D721Med (cell line): ENCODE measurements around the gene GNG7.
"Not testable (repeated sequence)": the region's sequence is repeated elsewhere in the genome, so short reads cannot be mapped to it uniquely, and the experiment has no call there.

Experiments
- DNase-seq: peaks from one replicate; pipeline ENCODE4 v3.0.0; 2011; ENCODE audit warnings: low spot score; ENCODE audit not compliant: insufficient read length
- FAIRE-seq: peaks from 2 replicates; lab custom pipeline; 2011; peaks lifted over from hg19 to GRCh38; lab: Jason Lieb, UNC
- TF ChIP-seq, protein P1 (sequence below): IDR thresholded peaks from 2 replicates; pipeline ENCODE4 v1.5.1; 2012; ENCODE audit warnings: mild to moderate bottlenecking, control low read depth; ENCODE audit not compliant: insufficient read depth; ENCODE audit errors: missing control alignments

The GNG7 gene

GRCh38 chr19:2656533-2656932 lies 46.0 kb downstream of the GNG7 start:
- FAIRE-seq, result no peak
- TF ChIP-seq, protein P1, sequence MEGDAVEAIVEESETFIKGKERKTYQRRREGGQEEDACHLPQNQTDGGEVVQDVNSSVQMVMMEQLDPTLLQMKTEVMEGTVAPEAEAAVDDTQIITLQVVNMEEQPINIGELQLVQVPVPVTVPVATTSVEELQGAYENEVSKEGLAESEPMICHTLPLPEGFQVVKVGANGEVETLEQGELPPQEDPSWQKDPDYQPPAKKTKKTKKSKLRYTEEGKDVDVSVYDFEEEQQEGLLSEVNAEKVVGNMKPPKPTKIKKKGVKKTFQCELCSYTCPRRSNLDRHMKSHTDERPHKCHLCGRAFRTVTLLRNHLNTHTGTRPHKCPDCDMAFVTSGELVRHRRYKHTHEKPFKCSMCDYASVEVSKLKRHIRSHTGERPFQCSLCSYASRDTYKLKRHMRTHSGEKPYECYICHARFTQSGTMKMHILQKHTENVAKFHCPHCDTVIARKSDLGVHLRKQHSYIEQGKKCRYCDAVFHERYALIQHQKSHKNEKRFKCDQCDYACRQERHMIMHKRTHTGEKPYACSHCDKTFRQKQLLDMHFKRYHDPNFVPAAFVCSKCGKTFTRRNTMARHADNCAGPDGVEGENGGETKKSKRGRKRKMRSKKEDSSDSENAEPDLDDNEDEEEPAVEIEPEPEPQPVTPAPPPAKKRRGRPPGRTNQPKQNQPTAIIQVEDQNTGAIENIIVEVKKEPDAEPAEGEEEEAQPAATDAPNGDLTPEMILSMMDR, result no peak
- no peak for DNase-seq

DNA sequence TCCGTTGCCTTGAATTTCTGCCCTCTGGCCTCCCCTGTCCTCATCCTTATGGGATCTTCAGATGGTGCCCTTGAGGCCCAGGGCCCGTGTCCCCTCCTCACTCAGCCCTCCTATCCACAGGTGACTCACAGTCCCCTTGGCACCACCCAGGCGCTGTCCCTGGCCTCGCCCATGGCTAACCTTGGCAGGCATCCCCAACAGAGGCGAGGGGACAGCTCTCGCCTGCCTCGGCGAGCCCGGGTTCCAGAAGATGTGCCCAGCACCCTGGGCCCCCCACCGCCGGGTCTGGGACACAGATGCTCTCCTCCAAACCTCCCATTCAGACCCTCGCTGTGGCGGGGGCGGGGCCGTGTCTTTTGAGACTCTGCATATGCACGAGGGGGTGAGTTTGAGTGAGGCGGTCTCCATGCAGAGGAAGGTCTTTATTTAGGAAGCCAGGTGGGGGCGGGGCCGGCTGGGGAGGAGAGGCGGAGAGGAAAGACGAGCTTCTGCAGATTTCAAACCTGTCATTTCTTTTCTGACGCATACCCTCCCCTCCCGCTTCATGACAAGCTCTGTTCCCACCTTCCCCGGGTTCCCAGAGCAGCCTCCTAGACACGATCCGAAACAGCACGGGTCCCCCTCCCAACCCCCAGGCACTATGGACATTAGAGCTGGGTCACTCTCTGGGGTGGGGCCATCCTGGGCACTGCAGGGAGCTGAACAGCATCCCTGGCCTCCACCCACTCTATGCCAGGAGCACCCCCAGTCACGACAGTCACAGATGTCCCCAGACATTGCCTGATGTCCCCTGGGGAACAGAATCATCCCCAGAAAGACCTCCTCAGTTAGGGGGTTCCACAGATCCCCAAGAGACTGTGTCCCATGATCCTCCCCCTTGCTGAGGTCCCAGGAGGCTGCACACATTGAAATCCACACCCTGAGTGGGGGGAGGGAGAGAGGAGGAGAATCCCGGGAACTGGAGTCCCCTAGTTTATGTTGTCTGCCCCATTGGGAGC lies 48.5 kb downstream of the GNG7 start:
- TF ChIP-seq, protein P1, result no peak
- DNase-seq (no peak), FAIRE-seq (no peak)

DNA sequence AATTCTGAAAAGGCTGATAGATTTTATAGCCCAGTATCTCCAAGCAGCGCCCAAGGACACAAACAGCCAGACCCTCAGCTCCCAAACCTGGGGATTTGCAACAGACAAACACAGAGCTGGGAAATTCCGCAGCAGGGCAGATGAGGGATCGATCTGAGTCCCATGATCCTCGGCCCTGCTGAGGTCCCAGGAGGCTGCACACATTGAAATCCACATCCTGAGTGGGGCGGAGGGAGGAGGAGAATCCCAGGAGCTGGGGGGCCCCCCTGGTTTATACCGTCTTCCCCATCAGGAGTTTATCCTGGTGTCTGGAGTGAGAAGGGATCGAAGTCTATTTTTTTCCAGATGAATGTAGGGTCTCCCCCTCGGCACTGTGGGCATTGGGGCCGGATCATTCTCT lies 49.3 kb downstream of the GNG7 start:
- FAIRE-seq, result no peak
- TF ChIP-seq, protein P1, result no peak
- DNase-seq, result no peak

DNA sequence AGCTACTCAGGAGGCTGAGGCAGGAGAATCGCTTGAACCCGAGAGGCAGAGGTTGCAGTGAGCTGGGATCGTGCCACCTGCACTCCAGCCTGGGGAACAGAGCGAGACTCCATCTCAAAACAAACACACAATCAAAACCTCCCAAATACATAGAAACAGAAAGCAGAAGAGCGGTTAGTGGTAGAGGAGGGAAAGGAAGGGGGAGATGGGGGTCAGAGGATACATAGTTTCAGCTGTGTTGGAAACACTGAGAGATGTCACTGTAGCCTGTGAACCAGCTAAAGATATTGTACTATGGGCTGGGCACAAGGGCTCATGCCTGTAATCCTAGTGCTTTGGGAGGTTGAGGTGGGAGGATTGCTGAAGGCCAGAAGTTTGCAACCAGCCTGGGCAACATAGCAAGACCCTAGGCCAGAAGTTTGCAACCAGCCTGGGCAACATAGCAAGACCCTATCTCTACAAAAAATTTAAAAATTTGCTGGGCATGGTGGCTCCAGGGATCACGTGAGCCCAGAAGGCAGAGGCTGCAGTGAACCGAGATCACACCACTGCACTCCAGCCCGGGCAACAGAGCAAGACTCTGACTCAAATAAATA lies 49.9 kb downstream of the GNG7 start:
- TF ChIP-seq, protein P1, result no peak
- DNase-seq (no peak), FAIRE-seq (no peak)

DNA sequence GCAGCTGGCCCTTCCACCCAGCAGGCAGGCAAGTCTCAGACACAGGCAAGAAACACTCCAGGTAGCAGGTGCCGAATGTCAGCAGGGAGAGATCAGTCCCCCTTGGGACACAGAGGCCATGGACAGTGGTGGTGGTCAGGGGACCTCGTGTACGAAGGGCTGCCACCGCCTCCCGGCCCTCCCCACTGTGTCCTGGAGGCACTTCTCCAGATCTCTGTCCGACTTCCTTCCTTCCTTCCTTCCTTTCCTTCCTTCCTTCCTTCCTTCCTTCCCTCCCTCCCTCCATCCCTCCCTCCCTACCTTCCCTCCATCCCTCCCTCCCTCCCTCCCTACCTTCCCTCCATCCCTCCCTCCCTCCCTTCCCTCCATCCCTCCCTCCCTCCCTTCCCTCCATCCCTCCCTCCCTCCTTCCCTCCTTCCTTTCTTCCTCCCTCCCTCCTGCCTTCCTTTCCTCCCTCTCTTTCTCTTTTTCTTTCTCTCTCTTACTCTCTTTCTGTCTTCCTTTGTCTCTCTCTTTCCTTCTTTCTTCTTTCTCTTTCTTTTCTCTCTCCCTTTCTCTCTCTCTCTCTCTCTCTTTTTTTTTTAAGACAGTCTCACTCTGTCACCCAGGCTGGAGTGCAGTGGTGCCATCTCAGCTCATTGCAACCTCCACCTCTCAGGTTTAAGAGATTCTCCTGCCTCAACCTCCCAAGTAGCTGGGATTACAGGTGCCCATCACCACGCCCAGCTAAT lies 51.3 kb downstream of the GNG7 start:
- DNase-seq, FAIRE-seq: not testable (repeated sequence)

GRCh38 chr19:2650515-2650914 lies 52.0 kb downstream of the GNG7 start:
- DNase-seq, result no peak
- no peak for FAIRE-seq
- TF ChIP-seq, protein P1, result no peak

DNA sequence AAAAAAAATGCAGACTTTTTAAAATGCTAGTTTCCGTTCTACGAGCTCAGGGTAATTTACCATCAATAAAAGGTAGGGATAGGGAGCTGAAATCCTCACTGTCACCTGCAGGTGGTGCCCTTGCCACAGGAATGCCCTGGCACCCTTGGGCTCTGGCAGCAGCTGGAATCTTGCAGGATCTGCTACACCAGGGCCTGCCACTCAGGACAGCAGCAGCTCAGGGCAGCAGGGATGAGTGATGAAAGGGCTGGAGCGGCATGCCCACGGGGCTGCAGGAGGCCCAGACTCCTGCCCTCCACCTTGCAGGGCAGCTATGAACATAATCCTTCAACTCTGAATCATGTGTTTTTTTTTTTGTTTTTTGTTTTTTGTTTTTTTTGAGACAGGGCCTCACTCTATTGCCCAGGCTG lies 54.0 kb downstream of the GNG7 start:
- DNase-seq (peak; percentile 87), FAIRE-seq (no peak)
- TF ChIP-seq, protein P1, result peak; percentile 97
